GM20431 (cell line): ENCODE results near the gene GEMIN4.
"Not testable (repeated sequence)": the region's sequence is repeated elsewhere in the genome, so short reads cannot be mapped to it uniquely, and the experiment has no call there.

Source experiments
- in situ Hi-C: fragments of 300-500 bp; cut with MseI, MboI; formaldehyde crosslinking; loops from one replicate; pipeline ENCODE4 v1.15.0; 2020; ENCODE audit warnings: low sequenced_read_pairs; ENCODE audit not compliant: unreplicated experiment

GEMIN4 gene

DNA sequence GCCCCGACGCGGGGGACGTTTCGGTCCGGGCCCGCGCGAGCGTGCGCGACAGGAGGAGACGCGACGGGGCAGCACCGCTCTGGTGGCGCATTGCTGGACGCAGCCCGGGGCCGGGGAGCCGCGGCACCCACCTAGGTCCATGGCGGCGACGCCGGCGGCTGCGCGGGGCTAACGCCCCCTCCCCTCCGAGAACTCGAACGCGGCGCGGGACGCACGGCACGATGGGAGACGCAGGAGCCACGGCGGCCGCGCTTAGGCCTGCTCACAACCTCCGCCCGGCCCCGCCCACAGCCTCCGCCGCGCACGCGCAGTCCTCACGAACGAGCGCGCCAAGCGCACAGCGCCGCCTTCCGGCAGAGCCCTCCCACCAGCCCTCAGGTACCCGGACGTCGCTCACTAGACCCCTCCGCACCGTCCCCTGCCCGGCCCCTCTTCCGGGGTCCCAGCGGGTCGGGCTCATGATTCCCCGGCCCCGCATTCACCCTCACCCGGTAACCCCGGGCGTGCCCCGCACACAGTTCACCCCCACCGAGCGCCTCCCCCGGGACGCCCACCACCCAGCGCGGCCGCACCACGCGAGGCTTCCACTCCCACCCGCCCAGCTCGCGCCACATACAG lies at the start of gene GEMIN4:
Gene GEMIN4 (minus strand): TSS at position 263 of the 618 bp plus-strand sequence. CDS start 122 bp downstream, at position 141.
- in situ Hi-C loops = no loop called here

DNA sequence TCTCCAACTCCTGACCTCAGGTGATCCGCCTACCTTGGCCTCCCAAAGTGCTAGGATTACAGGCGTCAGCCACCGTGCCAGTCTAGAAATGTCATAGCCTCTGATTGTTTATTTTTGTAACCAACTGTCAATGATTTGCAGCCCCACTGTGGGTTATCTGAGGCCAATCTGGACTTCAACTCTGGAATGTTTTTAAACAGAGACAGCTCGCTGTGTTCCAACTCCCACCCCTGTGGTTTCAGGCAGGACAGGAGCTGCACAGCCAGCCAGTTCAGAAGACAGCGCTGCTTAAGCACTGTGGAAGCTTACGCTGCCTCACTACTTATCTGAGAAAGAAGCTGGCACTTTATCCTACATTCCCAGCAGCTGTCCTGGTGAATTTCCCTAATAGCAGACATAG lies 49.6 kb upstream of the GEMIN4 start:
- in situ Hi-C loops = no loop called here

DNA sequence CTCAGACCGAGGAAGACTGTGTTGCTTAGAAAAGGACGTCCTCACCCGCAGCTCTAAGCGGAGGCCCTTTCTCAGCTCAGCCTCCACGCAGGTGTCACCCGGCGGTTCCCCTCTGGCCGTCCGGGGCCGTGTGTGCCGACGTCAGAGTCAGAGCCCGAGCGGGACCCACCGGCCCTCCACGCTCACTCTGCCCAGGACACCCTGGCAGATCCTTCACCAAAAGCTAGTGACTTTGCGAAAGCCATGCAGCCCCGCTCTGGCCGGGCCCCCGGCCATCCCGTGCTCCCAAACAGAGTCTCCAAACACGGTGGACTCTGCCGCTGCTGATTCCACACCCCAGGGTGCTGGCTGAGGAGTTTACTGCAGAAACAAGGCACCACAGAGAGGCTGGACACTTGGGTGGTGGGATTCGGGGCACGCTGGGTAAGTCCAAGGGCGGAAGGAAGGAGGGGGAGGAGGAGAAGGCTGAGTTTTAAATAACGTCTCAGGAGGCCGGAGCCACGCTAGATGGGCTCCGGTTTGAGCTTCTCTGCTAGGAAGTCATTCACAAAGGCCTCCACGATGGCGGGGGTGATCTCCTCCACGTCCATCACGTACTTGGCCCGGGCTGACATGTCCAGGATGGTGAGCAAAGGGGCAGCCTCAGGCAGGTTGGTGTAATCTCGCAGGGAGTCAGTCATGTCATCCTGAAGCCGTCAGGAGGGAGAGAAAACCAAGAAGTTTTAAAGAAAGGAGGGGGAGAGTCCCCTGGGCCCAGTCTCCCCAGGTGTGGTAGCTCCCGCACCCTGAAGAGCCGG lies 48.6 kb upstream of the GEMIN4 start:
- in situ Hi-C loops = no loop called here

DNA sequence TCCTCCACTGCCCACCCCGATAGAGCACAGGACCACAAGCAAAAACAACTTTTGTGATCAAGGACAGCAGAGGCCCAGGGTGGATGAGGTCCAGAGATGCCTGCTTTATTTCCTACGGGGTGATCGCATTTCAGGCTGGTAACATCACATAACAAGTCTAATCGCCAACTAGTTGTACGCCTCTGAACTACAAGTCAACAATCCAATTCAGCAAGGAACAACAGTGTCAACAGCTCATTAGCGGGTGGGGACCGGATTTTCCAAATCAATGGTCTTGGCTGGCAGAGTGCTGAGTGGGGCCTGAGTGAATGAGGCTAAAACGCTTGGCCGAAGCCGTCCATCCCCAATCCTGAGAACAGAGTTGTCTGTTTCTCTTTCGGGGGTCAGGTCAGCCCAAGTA lies 47.2 kb upstream of the GEMIN4 start:
- in situ Hi-C loops = loop anchor here (10.0 kb wide), 1 partner anchor 186 kb away; no protein-coding TSS in a partner anchor

DNA sequence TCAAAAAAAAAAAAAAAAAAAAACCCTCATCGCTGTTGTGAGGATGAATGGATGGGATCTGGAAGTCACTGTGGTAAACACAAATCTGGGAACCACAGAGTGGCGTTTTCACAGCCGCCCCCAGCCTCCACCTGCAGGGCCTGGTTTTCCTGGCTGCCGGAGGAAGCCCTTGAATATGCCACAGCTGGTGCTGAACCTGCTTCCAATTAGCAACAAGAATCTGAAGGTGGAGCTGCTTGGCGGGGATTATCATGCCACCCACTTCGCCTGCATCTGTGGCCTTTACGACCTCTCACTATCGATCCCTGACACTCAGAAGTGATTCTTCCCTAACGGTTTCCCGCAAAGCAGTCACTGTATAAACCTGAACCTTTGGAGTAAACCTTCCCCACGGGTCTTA lies 46.2 kb upstream of the GEMIN4 start:
- in situ Hi-C loops = loop anchor here (10.0 kb wide), 1 partner anchor 187 kb away; no protein-coding TSS in a partner anchor

DNA sequence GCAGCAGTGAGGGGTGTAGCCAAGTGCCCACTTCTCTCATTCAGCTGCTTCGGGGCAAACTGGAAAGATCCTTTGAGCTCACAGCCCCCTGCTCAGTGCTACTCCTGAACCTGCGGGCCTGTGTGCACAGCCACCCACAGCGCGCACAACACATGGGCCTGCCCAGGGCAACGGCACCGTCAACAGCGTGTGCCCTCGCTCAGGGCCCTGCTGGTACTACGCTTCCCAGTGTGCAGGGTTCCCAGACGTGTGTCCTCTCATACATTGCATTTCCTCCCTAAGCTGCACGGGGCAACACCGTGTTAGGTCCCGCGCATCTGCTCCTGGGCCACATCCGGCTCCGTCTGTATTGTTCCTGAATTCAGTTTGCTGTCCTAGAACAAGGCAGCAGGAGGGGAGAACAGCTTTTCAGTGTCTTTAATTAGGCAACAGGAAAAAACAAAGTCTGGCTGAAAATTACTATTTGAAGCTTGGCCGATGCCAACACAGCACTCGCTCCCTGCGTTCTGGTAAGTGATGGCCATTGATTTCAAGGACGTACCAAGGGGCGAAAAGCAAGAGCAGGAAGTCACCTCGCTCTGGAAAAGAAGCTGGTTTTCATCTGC lies 45.3 kb upstream of the GEMIN4 start:
- in situ Hi-C loops = loop anchor here (10.0 kb wide), 1 partner anchor 187 kb away; no protein-coding TSS in a partner anchor

DNA sequence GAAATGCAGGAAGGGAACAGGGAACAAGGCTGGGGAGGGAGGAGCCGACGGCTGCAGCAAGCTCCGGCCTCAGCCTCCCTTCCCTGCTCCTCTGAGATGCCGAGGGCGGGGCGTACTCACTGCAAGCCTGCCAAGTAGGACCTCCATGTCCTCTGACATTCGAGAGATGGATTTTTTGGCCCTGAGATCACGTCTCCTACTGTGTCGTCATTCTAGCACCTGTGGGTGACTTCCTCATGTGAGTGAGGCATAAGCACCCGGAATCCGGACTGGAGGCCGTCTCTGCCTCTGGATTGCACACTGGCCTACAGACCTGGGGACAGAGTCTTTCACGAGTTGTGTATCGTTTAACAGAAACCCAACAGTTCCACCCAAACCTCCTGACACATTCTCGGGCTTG lies 44.5 kb upstream of the GEMIN4 start:
- in situ Hi-C loops = loop anchor here (10.0 kb wide), 1 partner anchor 188 kb away; no protein-coding TSS in a partner anchor

DNA sequence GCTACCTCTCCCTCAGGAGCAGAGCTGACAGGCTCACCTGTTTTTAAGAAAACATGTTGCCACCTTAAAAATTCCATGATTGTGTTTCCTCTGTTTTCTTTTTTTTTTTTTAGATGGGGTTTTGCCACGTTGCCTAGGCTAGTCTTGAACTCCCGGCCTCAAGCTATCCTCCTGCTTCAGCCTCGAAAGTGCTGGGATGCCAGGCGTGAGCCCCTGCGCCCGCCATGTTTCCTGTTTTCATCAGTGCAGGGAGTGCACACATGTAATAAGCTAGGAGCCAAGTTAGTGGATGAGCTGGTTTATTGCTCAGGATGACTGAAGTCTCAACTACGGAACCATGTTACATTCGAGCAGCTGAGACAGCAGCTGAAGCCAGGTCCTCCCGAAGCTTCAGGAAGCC lies 43.7 kb upstream of the GEMIN4 start:
- in situ Hi-C loops = loop anchor here (10.0 kb wide), 1 partner anchor 189 kb away; no protein-coding TSS in a partner anchor

DNA sequence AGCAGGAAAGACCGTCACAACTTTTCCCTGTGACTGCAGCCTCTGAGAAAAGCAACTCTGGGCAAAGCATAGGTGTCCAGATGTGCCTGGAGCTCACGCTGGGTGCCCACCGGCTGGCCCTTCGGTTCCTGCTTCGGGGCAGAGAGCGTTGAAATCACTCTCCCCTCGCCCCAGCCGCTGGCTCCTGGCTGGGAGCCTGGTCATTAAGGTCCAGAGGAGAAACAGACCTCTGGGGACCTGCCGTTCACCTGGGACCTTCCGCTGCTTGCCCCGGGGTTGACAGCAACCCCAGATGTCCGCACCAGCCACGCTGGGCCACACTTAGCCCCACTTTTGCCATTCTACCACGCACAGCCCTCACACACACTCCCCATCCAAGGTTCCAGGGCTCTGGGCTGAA lies 43.2 kb upstream of the GEMIN4 start:
- in situ Hi-C loops = loop anchor here (10.0 kb wide), 1 partner anchor 190 kb away; no protein-coding TSS in a partner anchor

DNA sequence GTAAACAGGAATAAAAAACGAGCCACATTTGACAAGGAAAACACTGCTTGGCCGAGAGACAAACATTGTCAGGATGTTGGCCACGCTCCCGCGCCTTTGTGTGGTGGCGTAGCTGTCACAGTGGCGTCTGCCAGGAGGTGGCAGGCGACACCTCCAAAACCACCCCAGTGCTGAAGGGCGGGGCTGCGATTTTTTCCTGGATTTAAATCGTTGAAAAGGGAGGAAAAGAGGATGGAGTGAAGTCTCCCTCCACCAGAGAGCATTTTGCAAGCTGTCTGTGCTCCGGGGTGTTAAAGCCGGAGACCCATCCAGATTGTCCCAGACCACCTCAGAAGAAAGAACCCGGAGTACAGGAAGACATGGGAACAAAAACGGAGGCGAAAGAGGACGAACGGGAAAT lies 42.8 kb upstream of the GEMIN4 start:
- in situ Hi-C loops = loop anchor here (10.0 kb wide), 1 partner anchor 190 kb away; no protein-coding TSS in a partner anchor

DNA sequence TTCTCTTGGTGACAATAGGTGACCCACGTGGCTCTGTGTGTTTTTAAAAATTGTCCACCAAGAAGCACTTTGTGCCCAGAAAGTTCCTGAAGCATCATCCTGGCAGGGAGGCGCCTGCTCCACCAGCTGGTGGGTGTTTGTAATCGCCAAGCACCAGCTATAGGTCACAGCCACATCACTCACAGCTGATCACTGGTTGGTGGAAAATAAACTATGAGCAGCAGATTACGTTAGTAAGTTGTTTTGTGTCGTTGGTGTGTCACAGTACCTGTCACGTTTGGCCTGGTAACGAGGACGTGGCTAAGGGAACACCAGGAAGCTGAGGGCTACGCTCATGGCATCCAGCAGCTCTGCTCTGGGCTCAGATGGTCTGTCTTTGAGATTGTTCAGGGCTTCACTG lies 40.2 kb upstream of the GEMIN4 start:
- in situ Hi-C loops = loop anchor here (10.0 kb wide), 1 partner anchor 193 kb away; no protein-coding TSS in a partner anchor

DNA sequence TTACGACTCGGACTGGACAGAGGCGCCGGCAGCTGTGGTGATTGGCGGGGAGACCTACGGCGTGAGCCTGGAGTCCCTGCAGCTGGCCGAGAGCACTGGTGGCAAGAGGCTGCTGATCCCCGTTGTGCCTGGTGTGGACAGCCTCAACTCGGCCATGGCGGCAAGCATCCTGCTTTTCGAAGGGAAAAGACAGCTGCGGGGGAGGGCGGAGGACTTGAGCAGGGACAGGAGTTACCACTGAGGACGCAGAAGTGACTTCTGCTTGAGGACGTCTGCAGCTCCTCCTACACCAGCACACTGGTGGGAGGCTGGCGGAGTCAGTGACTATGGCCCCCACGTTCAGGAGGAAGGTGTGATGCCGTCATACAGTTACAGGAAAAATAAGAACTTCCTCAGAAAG lies 39.8 kb upstream of the GEMIN4 start:
- in situ Hi-C loops = loop anchor here (10.0 kb wide), 1 partner anchor 193 kb away; no protein-coding TSS in a partner anchor

DNA sequence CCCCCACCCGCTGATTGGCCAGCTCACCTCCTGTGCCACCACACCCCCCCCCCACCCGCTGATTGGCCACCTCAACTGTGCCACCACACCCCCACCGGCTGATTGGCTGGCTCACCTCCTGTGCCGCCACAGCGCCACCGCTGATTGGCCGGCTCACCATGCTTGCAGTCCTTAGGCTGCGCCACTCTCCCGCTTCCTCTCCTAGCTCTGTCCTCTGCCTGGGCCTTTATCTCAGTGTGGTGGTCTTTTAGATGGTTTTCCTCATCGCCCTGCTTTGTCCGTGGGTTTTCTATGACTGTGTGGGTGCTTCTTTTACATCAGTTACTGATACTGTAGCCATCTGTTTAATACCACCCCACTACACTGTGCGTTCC lies 38.8 kb upstream of the GEMIN4 start:
- in situ Hi-C loops = loop anchor here (10.0 kb wide), 1 partner anchor 194 kb away; no protein-coding TSS in a partner anchor

DNA sequence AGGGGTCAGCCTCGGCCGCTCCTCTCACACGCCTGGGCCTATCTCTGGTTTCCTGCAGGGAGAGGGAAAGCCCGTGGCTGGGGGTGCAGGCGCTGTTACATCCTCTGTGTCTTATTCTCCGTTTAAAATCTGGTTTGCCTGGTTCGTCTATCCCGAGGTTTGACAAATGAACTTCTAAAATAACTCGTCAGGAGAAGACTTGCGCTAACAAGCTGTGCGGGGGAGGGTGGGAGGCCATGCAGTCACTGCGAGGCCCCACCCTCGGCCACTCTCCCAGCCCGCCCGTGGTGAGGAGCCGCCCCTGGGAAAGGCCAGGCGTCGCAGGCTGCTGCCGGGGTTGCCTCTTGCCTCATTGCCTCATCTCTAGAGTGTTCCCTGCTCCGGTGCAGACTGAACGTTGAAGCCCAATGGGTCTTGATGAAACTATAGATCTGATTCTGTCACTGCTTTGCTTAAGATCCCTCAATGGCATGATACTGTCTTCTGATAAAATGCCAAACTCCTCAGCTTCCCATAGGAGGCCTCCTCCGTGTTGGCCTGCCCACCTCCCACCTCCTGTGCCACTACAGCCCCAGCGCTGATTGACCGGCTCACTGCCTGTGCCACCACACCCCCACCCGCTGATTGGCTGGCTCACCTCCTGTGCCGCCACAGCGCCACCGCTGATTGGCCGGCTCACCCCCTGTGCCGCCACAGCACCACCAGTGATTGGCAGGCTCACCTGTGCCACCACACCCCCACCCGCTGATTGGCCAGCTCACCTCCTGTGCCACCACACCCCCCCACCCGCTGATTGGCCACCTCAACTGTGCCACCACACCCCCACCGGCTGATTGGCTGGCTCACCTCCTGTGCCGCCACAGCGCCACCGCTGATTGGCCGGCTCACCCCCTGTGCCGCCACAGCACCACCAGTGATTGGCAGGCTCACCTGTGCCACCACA lies 38.1 kb upstream of the GEMIN4 start:
- in situ Hi-C loops = loop anchor here (10.0 kb wide), 1 partner anchor 195 kb away; no protein-coding TSS in a partner anchor

DNA sequence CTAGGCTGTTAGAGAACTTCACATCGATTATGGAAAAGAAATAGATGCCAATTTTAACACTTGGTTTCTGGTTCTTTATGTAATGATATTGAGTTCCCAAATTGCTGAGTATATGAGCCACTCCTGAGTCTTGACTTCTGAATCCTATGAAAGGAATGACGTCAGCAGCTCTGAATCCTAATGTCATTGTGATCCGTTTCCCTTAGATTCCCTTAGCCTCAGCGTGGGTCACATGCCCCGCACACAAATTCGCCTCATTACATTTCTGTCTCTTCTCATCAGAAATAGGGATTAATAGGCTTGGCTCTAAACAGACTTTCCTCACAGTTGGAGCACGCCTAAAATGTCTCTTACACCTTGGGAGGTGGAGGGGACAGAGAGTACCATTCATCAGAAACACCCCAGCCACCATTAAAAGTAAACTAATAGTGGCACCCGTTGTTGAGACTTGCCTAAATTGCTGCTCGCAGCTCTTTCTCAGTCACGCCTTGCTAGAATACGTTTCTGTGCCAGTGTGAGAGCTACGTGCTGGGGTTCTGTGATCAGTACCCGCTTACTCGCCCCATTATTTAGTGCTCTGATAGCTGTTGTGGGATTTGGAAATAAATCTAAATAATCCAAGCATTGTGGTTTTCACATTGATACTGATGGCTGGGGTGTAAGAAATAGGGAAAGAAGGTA lies 37.2 kb upstream of the GEMIN4 start:
- in situ Hi-C loops = no loop called here

DNA sequence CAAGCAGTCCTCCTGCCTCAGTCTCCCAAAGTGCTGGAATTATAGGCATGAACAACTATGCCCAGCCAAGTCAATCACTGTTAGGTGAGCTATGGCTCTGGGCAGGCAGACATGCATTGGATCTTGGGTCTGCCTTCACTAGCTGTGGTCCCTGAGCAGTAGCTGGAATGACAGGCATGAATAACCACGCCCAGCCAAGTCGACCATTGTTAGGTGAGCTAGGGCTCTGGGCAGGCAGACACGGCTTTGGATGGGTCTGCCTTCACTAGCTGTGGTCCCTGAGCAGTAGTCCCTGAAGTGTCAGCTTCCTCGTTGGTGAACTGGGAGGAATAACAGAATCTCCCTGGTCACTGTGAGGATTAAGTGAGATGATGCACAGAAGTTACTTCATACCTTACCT lies 36.5 kb upstream of the GEMIN4 start:
- in situ Hi-C loops = no loop called here

DNA sequence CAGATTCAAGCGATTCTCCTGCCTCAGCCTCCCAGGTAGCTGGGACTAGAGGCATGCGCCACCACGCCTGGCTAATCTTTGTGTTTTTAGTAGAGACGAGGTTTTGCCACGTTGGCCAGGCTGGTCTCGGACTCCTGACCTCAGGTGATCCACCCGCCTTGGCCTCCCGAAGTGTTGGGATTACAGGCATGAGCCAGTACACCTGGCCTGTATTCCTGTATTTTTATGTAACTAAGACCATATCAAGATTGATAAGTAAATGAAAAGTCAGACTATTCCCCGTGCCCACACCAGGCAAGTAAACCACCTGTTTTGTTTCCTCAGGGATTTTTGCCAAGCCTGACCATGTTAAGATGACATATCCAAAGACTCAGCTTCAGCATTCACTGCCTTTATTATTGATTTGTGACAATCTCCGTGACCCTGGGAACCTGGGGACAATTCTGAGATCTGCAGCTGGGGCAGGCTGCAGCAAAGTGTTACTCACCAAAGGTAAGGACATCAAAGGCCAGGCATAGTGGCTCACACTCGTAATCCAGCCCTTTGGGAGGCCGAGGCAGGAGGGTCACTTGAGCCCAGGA lies 35.7 kb upstream of the GEMIN4 start:
- in situ Hi-C loops = no loop called here

DNA sequence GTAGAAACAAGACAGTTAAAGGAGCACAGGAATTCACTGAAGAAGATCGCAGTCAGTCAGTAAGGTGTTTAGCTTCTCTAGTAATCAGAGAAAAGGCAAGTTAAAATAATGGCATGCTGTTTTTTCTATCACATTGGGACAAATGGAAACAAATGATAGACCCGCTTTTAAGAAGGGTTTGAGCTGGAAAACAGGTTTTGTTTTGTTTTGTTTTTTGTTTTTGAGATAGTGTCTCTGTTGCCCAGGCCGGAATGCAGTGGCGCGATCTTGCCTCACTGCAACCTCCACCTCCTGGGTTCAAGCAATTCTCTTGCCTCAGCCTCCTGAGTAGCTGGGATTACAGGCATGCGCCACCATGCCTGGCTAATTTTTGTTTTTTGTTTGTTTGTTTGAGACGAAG lies 33.8 kb upstream of the GEMIN4 start:
- in situ Hi-C loops = not testable (repeated sequence)

DNA sequence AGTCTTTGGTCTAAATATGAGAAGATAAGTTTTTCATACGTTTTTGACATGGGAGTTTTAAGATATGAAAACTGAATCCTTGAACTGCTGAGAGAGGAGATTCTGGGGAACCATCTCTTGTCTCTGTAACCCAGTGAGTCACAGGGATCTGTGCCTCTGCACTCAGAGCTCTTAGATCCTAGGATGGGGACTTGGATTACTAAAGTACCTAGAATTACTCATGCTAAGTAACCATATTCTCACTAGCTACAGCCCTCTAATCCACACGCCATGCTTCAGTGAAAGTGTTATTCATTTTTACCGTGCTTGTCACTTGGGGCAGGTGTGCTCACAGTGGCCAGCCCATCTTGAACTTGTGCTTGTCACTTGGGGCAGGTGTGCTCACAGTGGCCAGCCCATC lies 32.1 kb upstream of the GEMIN4 start:
- in situ Hi-C loops = no loop called here
